ENCODE results near the gene NLRP4. TPM values are rescaled to one million over a fixed set of nuclear protein-coding genes. Genes with fewer than 3 reads are reported as not detected.

Gene NLRP4
- total RNA-seq, 4 donors from 2014 or later, result not detected

DNA sequence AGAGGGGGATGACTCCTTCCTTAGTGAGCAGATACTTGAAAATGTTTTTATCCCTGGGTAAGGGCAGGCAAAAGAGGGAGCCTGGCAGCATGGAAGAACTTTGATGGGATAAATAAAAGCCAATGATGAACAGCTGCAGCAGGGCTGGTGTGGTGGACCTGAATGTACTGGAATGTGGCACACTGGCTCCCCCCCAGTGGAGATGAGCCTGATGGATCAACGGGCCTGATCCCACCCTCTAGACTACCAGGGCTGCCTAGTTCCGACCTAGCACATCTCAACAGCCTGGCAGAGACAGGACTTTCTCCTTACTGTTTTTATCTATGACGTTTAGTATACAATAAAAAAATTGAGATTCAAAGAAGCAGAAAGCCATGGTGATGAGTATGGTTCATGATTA, 25.0 kb upstream of the NLRP4 start:
- TF ChIP-seq POLR2A (IDR thresholded peaks at IDR 0.05), result no peak
- TF ChIP-seq, protein P1, sequence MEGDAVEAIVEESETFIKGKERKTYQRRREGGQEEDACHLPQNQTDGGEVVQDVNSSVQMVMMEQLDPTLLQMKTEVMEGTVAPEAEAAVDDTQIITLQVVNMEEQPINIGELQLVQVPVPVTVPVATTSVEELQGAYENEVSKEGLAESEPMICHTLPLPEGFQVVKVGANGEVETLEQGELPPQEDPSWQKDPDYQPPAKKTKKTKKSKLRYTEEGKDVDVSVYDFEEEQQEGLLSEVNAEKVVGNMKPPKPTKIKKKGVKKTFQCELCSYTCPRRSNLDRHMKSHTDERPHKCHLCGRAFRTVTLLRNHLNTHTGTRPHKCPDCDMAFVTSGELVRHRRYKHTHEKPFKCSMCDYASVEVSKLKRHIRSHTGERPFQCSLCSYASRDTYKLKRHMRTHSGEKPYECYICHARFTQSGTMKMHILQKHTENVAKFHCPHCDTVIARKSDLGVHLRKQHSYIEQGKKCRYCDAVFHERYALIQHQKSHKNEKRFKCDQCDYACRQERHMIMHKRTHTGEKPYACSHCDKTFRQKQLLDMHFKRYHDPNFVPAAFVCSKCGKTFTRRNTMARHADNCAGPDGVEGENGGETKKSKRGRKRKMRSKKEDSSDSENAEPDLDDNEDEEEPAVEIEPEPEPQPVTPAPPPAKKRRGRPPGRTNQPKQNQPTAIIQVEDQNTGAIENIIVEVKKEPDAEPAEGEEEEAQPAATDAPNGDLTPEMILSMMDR (IDR thresholded peaks at IDR 0.05), result no peak
- no peak overlapping the region for H3K4me3 ChIP-seq

GRCh38 chr19:55812449-55812848, 23.9 kb upstream of the NLRP4 start:
- H3K9me3 ChIP-seq, result no peaks in the 10 kb centered on the region
- TF ChIP-seq, protein P1 (IDR thresholded peaks at IDR 0.05), result no peak
- no peak for TF ChIP-seq POLR2A (IDR thresholded peaks at IDR 0.05)
- no peak for DNase-seq
- no peaks in the 10 kb centered on the region for H3K36me3 ChIP-seq
- H3K4me3 ChIP-seq, result no peak overlapping the region
- no peaks in the 10 kb centered on the region for H3K27me3 ChIP-seq
- H3K27ac ChIP-seq, result no peak overlapping the region
- no peaks in the 10 kb centered on the region for H3K4me1 ChIP-seq

More for the DNA sequence above, 25.0 kb upstream of the NLRP4 start:
- H3K4me1 ChIP-seq, result no peaks in the 10 kb centered on the region
- no peaks in the 10 kb centered on the region for H3K27me3 ChIP-seq
- no peak overlapping the region for H3K27ac ChIP-seq
- no peaks in the 10 kb centered on the region for H3K36me3 ChIP-seq
- no peaks in the 10 kb centered on the region for H3K9me3 ChIP-seq
- DNase-seq, result no peak

- Histone ChIP-seq H3K4me3 (no peak overlapping the region), H3K27me3 (no peaks in the 10 kb centered on the region), H3K4me1 (no peaks in the 10 kb centered on the region), H3K36me3 (no peaks in the 10 kb centered on the region), H3K9me3 (no peaks in the 10 kb centered on the region), H3K27ac (no peak overlapping the region)
- DNase-seq, result no peak
- no peak for TF ChIP-seq POLR2A (IDR thresholded peaks at IDR 0.05)
- TF ChIP-seq, protein P1 (IDR thresholded peaks at IDR 0.05), result no peak
These were observed 22.4 kb upstream of the NLRP4 start for GRCh38 chr19:55813906-55814305.

DNA sequence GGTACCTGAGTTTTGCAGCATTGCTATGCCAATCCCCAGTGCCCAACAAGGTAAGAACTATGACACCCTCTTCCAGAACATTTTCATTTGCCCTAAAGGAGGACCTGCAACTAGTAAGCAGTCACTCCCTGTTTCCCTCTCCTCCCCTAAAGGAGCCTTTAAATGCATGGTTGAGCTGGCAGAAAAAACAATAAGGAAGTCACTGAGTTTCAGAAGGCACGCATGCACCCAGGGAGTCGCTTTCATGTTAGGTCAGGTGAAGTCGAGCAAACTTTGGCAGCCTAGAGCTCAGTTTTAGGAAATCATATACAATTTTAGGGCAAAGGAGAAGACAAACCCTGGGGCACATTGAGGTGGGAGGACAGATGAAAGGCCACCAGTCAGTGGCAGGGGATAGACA, 16.3 kb upstream of the NLRP4 start:
- no peaks in the 10 kb centered on the region for H3K27me3 ChIP-seq
- no peak overlapping the region for H3K4me3 ChIP-seq
- no peaks in the 10 kb centered on the region for H3K9me3 ChIP-seq
- H3K36me3 ChIP-seq, result no peaks in the 10 kb centered on the region
- no peak for DNase-seq
- no peak for TF ChIP-seq POLR2A (IDR thresholded peaks at IDR 0.05)
- TF ChIP-seq, protein P1 (IDR thresholded peaks at IDR 0.05), result no peak
- no peak overlapping the region for H3K27ac ChIP-seq
- no peaks in the 10 kb centered on the region for H3K4me1 ChIP-seq

DNA sequence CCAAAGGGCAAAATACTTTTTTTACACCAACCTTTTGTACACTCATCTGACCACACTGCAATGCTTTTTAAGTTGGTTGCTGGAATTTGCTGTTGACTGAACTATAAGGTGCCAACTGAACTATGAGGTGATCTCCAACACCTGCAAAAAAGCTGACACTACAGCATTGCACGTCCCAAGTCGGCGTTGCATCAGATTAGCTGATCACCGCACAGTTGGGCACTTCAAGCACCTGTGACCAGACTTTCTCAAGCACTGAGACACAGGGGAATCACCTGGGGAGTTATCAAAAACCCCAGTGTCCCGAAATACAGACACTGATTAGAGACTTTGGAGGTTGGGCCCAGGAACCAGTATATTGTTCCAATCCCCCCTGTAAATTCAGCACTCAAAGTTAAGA, 5.7 kb upstream of the NLRP4 start:
- Histone ChIP-seq H3K4me1 (no peaks in the 10 kb centered on the region), H3K36me3 (no peaks in the 10 kb centered on the region), H3K27me3 (no peaks in the 10 kb centered on the region), H3K9me3 (no peaks in the 10 kb centered on the region), H3K4me3 (no peak overlapping the region), H3K27ac (no peak overlapping the region)
- DNase-seq, result no peak
- no peak for TF ChIP-seq POLR2A (IDR thresholded peaks at IDR 0.05)
- TF ChIP-seq, protein P1 (IDR thresholded peaks at IDR 0.05), result no peak

DNA sequence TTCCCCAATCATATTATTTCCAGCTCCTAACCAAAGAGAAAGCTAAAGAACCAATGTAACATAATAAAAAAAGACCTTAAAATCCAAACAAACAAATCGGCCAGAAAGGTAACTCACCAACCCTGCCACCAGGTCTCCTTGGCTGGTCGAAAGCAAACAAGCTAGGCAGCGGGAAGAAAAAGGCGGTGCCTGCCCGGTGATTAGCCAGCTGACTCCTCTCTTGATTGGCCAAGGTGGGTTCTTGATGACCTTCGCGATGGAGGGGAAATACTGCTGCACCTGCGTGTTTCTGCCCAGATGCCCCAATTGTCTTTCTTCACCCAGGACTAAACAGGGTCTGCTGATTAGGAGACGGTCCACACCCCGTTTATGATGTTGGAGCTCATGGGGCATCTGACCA, 4.5 kb upstream of the NLRP4 start, which contains the start of gene NLRP11:
NLRP11 (minus strand) TSS at position 154 of the 400 bp plus-strand sequence. CDS start 13,825 bp downstream, outside the sequence.
- H3K4me3 ChIP-seq, result no peak within 1 kb of the TSS
- H3K27ac ChIP-seq, result no peak within 1 kb of the TSS
- H3K27me3 ChIP-seq, result no peaks in the 10 kb centered on the region
- no peak for DNase-seq
- no peaks in the 10 kb centered on the region for H3K9me3 ChIP-seq
- no peak for TF ChIP-seq POLR2A (IDR thresholded peaks at IDR 0.05)
- no peaks in the 10 kb centered on the region for H3K36me3 ChIP-seq
- H3K4me1 ChIP-seq, result no peaks in the 10 kb centered on the region
